GM12801 (cell line): ENCODE measurements around the gene S100A14.

Experiments used
- TF ChIP-seq, protein P1 (sequence below): IDR thresholded peaks from one replicate; pipeline ENCODE4 v1.5.1; 2011; ENCODE audit warnings: control low read depth; ENCODE audit not compliant: insufficient read length; ENCODE audit errors: extremely low read depth

Gene S100A14

DNA sequence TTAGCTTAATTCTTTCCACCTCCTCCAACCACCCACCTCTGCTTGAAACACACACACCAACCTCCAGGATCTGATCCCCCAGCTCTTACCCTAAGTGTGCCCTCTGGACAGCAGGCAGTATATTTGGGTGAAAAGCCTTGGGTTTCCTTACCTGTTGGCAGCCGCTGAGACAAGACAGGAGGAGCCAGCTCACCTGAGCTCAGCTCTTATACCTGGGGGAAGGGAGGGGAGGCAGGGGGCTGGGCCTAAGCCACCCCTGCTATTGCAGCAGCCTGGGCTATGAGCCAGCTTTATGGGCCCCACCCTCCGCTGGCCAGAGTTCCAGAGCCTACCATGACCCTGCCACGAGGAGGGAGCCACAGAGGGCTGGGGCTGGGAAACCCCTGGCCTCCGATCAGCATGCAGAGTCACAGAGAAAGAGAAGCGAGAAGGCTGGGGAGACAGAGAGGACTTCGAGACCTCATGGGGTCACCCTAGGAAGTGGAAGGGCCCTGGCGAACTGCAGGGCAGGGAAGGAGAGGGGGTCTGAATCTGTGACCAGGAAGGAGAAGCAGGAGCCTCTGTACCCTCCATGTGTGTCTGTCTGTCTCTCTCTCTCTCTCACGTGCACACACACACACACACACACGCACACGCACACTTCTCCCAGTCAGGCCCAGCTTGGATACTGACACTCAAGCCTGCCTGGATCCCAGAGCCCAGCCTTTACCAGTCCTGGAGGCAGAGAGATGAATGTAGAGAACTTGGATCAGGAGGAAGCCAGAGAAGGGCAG is at the start of gene S100A14:
S100A14 (minus strand) TSS at position 182 of the 773 bp plus-strand sequence. CDS start 467 bp downstream, outside the sequence.
- TF ChIP-seq, protein P1, sequence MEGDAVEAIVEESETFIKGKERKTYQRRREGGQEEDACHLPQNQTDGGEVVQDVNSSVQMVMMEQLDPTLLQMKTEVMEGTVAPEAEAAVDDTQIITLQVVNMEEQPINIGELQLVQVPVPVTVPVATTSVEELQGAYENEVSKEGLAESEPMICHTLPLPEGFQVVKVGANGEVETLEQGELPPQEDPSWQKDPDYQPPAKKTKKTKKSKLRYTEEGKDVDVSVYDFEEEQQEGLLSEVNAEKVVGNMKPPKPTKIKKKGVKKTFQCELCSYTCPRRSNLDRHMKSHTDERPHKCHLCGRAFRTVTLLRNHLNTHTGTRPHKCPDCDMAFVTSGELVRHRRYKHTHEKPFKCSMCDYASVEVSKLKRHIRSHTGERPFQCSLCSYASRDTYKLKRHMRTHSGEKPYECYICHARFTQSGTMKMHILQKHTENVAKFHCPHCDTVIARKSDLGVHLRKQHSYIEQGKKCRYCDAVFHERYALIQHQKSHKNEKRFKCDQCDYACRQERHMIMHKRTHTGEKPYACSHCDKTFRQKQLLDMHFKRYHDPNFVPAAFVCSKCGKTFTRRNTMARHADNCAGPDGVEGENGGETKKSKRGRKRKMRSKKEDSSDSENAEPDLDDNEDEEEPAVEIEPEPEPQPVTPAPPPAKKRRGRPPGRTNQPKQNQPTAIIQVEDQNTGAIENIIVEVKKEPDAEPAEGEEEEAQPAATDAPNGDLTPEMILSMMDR: no peak

DNA sequence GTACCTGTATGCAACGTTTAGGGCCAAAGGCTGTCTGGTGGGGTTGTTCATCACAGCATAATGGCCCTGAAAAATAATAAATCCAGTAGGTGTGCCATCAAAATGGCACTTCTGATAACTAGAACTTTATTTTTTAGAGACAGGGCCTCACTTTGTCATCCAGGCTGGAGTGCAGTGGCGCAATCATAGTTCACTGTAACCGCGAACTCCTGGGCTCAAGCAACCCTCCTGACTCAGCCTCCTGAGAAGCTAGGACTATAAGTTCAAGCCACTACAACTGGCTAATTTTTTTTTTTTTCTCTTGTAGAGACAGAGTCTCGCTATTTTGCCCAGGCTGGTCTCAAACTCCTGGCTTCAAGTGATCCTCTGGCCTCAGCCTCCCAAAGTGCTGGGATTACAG is 47.1 kb upstream of the S100A14 start:
- TF ChIP-seq, protein P1: no peak

DNA sequence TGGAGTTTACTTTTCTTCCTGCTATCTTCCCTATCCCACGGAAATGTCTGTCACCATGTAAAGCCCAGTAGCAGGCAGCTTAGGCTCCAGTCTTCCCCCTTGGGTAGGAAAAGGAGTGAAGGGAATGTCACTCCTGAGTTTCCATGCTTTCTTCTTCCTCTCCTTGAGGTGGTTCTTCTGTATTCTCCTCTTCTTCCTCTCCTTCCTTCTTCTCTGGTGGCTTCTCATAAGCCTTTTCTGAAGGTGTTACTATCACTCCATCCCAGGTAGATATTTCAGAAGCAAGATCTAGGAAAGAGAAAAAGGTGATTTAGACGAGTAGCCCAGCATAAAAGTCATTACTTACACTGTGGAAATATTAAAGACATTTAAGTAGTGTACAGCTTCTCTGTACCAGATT is 46.1 kb upstream of the S100A14 start:
- TF ChIP-seq, protein P1: no peak

DNA sequence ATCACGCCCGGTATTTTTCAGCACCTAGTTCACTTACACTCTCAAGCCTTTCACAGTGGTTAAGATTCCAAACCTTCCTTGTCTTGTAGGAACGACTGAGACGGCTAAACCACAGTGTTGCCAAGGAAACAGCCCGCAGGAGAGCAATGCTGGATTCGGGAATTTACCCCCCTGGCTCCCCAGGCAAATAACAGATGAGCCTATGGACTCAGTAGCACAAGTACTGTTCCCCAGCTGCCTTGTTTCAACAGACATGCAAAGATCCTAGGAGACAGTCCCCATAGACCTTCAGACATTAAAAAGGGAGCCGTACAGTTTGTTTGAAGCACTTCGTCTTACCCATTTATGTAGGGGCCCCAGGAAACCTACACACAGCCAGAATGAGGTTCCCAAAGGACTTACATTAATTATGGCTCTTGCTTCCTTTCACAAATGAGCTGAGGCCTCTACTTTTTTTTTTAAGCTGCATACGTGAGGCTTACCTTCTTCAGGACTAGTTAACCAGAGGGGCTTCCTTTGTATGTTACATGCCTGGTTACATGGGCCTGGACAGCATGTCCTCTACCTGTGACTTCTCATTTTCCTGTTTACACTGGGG is 45.1 kb upstream of the S100A14 start:
- TF ChIP-seq, protein P1: no peak

DNA sequence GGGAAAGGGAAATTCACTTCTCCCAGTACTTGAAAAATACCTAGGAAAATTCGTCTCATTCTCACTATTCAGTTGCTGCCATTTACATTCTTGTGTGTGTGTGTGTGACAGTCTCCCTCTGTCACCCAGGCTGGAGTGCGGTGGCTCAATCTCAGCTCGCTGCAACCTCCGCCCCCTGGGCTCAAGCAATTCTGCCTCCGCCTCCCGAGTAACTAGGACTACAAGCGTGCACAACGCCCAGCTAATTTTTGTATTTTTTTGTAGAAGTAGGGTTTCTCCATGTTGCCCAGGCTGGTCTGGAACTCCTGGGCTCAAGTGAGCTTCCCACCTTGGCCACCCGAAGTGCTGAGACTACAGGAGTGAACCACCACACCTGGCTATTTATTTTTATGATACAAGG is 43.5 kb upstream of the S100A14 start:
- TF ChIP-seq, protein P1: no peak

DNA sequence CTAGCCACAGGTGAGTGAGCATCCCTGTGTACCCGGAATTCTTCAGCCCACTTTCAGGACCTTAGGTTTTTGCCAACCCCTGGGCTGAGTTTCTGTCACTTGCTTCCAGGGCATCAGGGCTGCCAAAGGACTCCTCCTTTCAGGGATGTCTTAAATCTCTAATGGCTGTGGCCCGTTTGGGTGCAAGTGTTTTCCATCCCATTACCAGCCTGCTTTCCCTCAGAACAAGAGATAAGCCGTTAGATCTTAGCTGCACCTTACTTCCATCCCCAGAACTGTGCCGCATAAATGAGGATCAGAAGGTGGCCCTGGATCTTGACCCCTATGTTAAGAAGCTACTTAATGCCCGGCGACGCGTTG is 43.0 kb upstream of the S100A14 start:
- TF ChIP-seq, protein P1: no peak

DNA sequence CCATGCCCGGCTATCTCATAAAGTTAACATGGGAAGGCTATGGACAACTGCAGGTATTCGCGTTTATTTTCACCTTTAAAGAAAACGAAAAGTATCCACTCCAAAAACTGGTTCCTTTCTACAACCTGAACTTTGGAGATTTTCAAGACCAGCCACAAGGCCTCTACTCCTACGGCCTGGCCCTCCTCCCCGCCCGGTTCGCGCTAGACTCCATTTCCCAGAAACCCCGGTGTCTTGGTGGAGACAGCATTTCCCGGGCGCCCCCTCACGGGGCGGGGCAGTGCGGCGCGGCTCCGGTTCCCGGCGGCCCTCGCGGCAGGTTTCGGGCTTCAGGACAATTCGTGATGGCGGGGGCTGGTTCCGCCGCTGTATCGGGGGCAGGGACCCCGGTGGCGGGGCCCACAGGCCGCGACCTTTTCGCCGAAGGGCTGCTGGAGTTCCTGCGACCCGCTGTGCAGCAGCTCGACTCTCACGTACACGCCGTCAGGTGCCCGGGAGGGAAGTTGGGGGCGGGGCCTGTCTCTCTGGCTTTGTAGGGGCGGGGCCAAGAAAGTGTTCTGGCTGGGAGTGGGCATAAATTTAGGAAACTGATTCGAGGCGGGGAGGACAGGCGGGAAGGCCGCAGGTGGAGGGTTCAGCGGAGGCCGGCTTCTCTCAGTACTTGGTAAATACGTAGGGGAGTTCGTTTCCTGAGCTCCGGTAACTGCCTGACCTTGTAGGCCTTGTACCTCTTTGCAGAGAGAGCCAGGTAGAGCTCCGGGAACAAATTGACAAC is 42.5 kb upstream of the S100A14 start, which contains the start of gene SNAPIN:
SNAPIN (plus strand) TSS at position 304 of the 775 bp plus-strand sequence; CDS start at position 345, 41 bp downstream.
- TF ChIP-seq, protein P1: no peak
